KMS-11 (cell line): ENCODE results near the gene AMPD1.
A peak's percentile ranks its signal among the peaks of the same experiment; 100 is the strongest.

Source experiments
- H2AFZ ChIP-seq: fragments of 200-600 bp; sonication (generic); 2 replicates; pipeline ENCODE4 v1.6.1; 2016; ENCODE audit warnings: antibody characterized with exemption, mixed run types, low read depth
- H3K27ac ChIP-seq: fragments of 200-600 bp; sonication (generic); 2 replicates; pipeline ENCODE4 v1.6.1; 2016; ENCODE audit warnings: mild to moderate bottlenecking, mixed run types
- H3K27me3 ChIP-seq: fragments of 200-600 bp; sonication (generic); 2 replicates; pipeline ENCODE4 v1.6.1; 2017; ENCODE audit warnings: mild to moderate bottlenecking, low read depth, mixed run types, moderate library complexity; ENCODE audit not compliant: insufficient read depth
- H3K36me3 ChIP-seq: fragments of 200-600 bp; sonication (generic); 2 replicates; pipeline ENCODE4 v1.6.1; 2017; ENCODE audit warnings: mild to moderate bottlenecking, mixed run types; ENCODE audit not compliant: insufficient read depth
- H3K4me1 ChIP-seq: fragments of 200-600 bp; sonication (generic); 2 replicates; pipeline ENCODE4 v1.6.1; 2016; ENCODE audit warnings: mild to moderate bottlenecking, low read depth, mixed run types; ENCODE audit not compliant: poor library complexity, severe bottlenecking
- H3K4me2 ChIP-seq: fragments of 200-600 bp; sonication (generic); 2 replicates; pipeline ENCODE4 v1.7.0; 2016; ENCODE audit warnings: mild to moderate bottlenecking, mixed run types
- H3K4me3 ChIP-seq: fragments of 200-600 bp; sonication (generic); IDR thresholded peaks from 2 replicates; pipeline ENCODE4 v1.6.1; 2017; ENCODE audit warnings: low read depth, low read length, mixed read lengths; ENCODE audit not compliant: insufficient read depth
- H3K79me2 ChIP-seq: fragments of 200-600 bp; sonication (generic); 2 replicates; pipeline ENCODE4 v1.6.1; 2016; ENCODE audit warnings: low read depth, mixed run types; ENCODE audit not compliant: insufficient read depth
- H3K9ac ChIP-seq: fragments of 200-600 bp; sonication (generic); 2 replicates; pipeline ENCODE4 v1.6.1; 2016; ENCODE audit warnings: mild to moderate bottlenecking, mixed run types
- H4K20me1 ChIP-seq: fragments of 200-600 bp; sonication (generic); 2 replicates; pipeline ENCODE4 v1.6.1; 2016; ENCODE audit warnings: mild to moderate bottlenecking, mixed run types; ENCODE audit not compliant: insufficient read depth
- TF ChIP-seq, protein P1 (sequence below): fragments of 200-600 bp; sonication (generic); conservative IDR thresholded peaks from 2 replicates; pipeline ENCODE4 v1.6.1; 2017; ENCODE audit warnings: low read depth, mild to moderate bottlenecking, antibody characterized with exemption, low read length, moderate library complexity, mixed read lengths

The AMPD1 gene

DNA sequence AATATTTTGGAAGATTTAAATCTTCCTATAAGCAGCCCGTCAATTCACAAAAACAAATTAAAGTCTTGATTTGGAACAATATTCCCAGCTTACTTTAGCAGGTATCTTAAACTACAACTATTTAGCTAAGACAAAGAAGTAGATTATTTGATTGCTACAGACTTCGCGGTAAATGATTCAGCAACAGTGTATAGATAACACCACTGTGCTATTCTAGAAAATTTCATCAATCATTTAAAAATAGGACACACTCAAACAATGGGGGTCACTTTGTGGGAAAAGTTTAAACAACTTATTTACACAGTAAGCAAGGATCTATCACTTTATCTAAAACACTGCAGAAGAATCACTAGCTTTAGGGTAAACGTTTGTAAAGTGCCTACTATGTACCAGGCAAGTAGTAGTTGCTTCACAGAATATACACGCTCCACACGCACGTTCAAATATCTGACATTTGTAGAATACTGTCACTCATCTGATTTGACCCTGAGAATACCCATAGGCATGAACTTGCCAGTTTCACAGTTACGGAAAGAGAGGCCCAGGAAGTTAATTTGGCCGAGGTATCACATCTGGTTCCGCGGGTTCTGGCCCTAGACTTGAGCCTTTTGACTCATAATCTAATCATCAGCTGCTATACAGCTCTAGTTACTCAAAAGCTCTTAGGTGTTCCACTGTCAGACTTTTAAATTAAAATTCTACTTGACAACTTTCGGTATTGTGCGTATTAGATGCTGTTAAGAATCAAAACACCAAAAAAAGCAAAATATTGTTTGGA is 26.4 kb downstream of the AMPD1 start:
- Histone ChIP-seq H3K4me1 (peaks cover 29% of the 10 kb centered on the region), H3K9ac (peak overlapping the region; percentile 43; the same call in 1 of the 2 replicates), H3K27me3 (no peaks in the 10 kb centered on the region), H3K36me3 (no peaks in the 10 kb centered on the region), H3K27ac (peak overlapping the region; percentile 46), H3K79me2 (peaks cover 20% of the 10 kb centered on the region; the same call in 1 of the 2 replicates), H3K4me2 (peak overlapping the region; percentile 58), H3K4me3 (peak overlapping the region; percentile 62), H4K20me1 (no peaks in the 10 kb centered on the region), H2AFZ (peak overlapping the region; percentile 82)
- TF ChIP-seq, protein P1, sequence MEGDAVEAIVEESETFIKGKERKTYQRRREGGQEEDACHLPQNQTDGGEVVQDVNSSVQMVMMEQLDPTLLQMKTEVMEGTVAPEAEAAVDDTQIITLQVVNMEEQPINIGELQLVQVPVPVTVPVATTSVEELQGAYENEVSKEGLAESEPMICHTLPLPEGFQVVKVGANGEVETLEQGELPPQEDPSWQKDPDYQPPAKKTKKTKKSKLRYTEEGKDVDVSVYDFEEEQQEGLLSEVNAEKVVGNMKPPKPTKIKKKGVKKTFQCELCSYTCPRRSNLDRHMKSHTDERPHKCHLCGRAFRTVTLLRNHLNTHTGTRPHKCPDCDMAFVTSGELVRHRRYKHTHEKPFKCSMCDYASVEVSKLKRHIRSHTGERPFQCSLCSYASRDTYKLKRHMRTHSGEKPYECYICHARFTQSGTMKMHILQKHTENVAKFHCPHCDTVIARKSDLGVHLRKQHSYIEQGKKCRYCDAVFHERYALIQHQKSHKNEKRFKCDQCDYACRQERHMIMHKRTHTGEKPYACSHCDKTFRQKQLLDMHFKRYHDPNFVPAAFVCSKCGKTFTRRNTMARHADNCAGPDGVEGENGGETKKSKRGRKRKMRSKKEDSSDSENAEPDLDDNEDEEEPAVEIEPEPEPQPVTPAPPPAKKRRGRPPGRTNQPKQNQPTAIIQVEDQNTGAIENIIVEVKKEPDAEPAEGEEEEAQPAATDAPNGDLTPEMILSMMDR: no peak

DNA sequence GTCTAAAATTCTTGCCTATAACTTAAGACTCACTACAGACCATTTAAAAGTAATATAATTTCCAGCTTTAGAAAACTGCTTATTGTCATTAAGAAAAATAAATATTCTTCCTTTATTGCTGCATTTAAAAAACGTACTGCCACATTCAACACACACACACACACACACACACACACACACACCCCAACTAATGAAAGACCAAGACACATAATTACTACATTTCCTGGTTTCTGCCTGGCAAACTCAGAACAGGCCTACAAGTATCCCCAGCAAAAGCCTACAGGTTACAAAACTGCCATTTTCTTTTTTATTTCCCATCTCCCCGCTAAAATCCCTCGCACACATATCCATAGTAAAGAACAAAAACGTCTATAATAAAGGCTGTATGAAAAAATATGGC is 27.0 kb downstream of the AMPD1 start:
- peak overlapping the region; percentile 58 for H3K4me2 ChIP-seq
- H3K4me3 ChIP-seq: no peak overlapping the region
- H3K9ac ChIP-seq: no peak overlapping the region

DNA sequence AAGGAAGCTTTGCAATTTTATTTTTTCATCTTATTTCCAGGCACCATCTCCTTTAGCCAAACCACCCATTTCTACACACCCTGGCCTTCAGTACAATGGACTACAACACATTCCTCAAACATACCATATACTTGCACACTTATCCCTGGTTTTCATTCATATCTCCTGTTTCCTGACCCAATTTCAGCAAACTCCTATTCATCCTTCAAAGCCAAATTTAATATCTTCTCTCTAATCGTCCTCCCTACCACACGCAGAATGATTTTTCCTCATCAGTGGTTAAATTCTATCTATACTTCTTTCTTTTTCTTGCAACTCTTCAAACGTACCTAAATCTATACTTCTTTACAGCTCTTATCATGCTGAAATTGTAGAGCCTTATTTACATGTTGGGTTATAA is 28.4 kb downstream of the AMPD1 start:
- Histone ChIP-seq H3K4me3 (no peak overlapping the region), H3K4me2 (no peak overlapping the region), H3K27me3 (no peaks in the 10 kb centered on the region), H3K9ac (no peak overlapping the region), H3K4me1 (peaks cover 29% of the 10 kb centered on the region), H2AFZ (no peak overlapping the region), H4K20me1 (no peaks in the 10 kb centered on the region), H3K79me2 (peaks cover 20% of the 10 kb centered on the region; the same call in 1 of the 2 replicates), H3K27ac (no peak overlapping the region), H3K36me3 (no peaks in the 10 kb centered on the region)
- TF ChIP-seq, protein P1: no peak

More for the DNA sequence above, 27.0 kb downstream of the AMPD1 start:
- TF ChIP-seq, protein P1: no peak
- peaks cover 20% of the 10 kb centered on the region; the same call in 1 of the 2 replicates for H3K79me2 ChIP-seq
- H3K4me1 ChIP-seq: peaks cover 29% of the 10 kb centered on the region
- H3K36me3 ChIP-seq: no peaks in the 10 kb centered on the region
- H2AFZ ChIP-seq: no peak overlapping the region
- H4K20me1 ChIP-seq: no peaks in the 10 kb centered on the region
- H3K27ac ChIP-seq: no peak overlapping the region
- H3K27me3 ChIP-seq: no peaks in the 10 kb centered on the region

DNA sequence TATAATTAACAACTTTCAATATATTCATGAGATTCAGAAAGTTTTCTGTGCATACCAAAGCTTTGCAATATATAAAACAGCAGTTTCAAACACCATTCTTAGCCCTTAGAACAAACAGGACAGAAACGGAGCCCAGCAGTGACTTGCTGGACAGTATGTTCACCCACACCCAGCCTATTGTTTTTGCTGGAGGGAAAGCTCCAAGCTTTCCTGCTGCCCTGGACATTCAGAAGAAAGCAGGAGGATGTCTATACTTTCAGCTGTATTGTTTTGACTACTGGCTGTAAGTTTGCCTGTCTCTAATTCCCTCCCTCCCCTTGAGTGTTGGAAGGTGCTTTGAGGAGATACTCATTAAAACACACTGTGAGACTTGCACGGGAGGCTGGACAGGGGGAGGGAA is 35.1 kb downstream of the AMPD1 start:
- Histone ChIP-seq H3K4me2 (no peak overlapping the region), H3K4me3 (no peak overlapping the region)
- TF ChIP-seq, protein P1: no peak

More for the DNA sequence above, 35.1 kb downstream of the AMPD1 start:
- H3K4me1 ChIP-seq: no peaks in the 10 kb centered on the region
- H3K79me2 ChIP-seq: no peaks in the 10 kb centered on the region
- H2AFZ ChIP-seq: no peak overlapping the region
- H3K27ac ChIP-seq: no peak overlapping the region
- H3K27me3 ChIP-seq: no peaks in the 10 kb centered on the region
- H3K9ac ChIP-seq: no peak overlapping the region
- no peaks in the 10 kb centered on the region for H3K36me3 ChIP-seq
- H4K20me1 ChIP-seq: no peaks in the 10 kb centered on the region
